Left ventricle myocardium inferior (tissue), 1 donor: ENCODE measurements around the gene NRXN3. TPM values are rescaled to one million over a fixed set of nuclear protein-coding genes. Genes with fewer than 3 reads are reported as not detected.

Experiments
- DNase-seq: peaks from one replicate; pipeline ENCODE4 v3.0.0-alpha.2; 2020
- H3K27ac ChIP-seq: fragments of 200-600 bp; replicated peaks from 2 replicates; pipeline ENCODE4 v1.8.0; 2021
- H3K27me3 ChIP-seq: fragments of 200-600 bp; 2 replicates; pipeline ENCODE4 v1.8.0; 2021; ENCODE audit warnings: low read depth
- H3K36me3 ChIP-seq: fragments of 200-600 bp; 2 replicates; pipeline ENCODE4 v1.8.0; 2021
- H3K4me1 ChIP-seq: fragments of 200-600 bp; 2 replicates; pipeline ENCODE4 v1.8.0; 2021
- H3K4me3 ChIP-seq: fragments of 200-600 bp; 2 replicates; pipeline ENCODE4 v1.8.0; 2021; ENCODE audit warnings: mild to moderate bottlenecking, moderate library complexity
- H3K9me3 ChIP-seq: fragments of 200-600 bp; replicated peaks from 2 replicates; pipeline ENCODE4 v1.8.0; 2021
- intact Hi-C: fragments of 100-400 bp; cut with micrococcal nuclease; formaldehyde crosslinking; loops from one replicate; pipeline ENCODE4 v1.11.0; 2022
- total RNA-seq: library from RNA; stranded (reverse); fragmentation: NEBNext Ultra II Directional; extraction: Animal tissue kit (Norgen Biotek cat#: 25700); gene quantifications from one replicate; pipeline ENCODE4 v1.2.1, GENCODE V29; 2021
- TF ChIP-seq, protein P1 (sequence below): fragments of 200-600 bp; IDR thresholded peaks from 2 replicates; pipeline ENCODE4 v1.8.0; 2021; ENCODE audit warnings: antibody characterized with exemption, mild to moderate bottlenecking, borderline replicate concordance
- donor health status: DM: no; HTN: yes; CAD: no; lungs with severe emphysema.

The NRXN3 gene
- total RNA-seq, 1 donor from 2014 or later, result 1.2 TPM

DNA sequence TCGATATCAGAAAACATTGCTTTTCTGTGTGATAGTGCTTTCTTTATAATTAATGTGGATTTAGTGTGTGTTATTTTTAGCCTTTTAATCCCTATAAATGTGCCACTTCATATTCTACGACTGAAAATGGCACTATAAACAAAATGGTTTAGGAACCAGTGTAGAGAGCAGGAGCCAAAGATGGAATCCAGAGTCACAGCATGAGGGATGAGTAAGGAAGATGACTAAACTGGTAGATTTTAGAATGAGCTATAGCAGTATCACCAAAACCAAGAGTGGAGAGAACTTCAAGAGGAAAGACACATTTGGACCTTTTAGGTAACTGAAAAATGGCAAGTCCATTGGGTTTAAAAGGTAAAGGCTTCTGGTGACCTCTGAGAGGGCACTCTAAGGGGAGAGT is 887.2 kb downstream of the NRXN3 start:
- intact Hi-C loops, result no loop called here

DNA sequence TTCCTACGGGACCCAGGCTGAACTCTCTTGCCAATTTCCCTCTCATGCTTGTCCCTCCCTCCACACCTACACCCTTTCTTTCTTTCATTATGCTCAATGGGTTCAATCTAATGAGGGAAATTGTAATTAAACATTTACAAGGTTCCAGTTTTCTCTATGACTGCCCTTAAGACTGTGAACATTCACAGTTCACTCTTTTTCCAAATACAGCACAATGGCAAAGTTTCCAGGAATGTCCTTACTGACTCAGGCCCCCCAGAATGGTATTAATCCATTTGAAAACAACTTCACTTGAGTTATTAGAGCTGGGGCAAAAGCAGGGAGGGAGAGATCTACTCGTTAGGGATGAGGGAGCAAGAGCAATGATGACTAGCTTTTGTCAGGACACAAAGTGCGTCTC is 892.1 kb downstream of the NRXN3 start:
- Histone ChIP-seq H3K27ac (no peak overlapping the region), H3K9me3 (peaks cover 16% of the 10 kb centered on the region), H3K4me3 (no peak overlapping the region), H3K36me3 (no peaks in the 10 kb centered on the region), H3K4me1 (no peaks in the 10 kb centered on the region), H3K27me3 (no peaks in the 10 kb centered on the region)
- TF ChIP-seq, protein P1, sequence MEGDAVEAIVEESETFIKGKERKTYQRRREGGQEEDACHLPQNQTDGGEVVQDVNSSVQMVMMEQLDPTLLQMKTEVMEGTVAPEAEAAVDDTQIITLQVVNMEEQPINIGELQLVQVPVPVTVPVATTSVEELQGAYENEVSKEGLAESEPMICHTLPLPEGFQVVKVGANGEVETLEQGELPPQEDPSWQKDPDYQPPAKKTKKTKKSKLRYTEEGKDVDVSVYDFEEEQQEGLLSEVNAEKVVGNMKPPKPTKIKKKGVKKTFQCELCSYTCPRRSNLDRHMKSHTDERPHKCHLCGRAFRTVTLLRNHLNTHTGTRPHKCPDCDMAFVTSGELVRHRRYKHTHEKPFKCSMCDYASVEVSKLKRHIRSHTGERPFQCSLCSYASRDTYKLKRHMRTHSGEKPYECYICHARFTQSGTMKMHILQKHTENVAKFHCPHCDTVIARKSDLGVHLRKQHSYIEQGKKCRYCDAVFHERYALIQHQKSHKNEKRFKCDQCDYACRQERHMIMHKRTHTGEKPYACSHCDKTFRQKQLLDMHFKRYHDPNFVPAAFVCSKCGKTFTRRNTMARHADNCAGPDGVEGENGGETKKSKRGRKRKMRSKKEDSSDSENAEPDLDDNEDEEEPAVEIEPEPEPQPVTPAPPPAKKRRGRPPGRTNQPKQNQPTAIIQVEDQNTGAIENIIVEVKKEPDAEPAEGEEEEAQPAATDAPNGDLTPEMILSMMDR, result no peak
- intact Hi-C loops, result no loop called here
- no peak for DNase-seq

More for the DNA sequence above, 887.2 kb downstream of the NRXN3 start:
- no peak overlapping the region for H3K27ac ChIP-seq
- no peaks in the 10 kb centered on the region for H3K36me3 ChIP-seq
- no peak for DNase-seq
- TF ChIP-seq, protein P1, result no peak
- H3K9me3 ChIP-seq, result no peaks in the 10 kb centered on the region
- no peaks in the 10 kb centered on the region for H3K4me1 ChIP-seq
- no peaks in the 10 kb centered on the region for H3K27me3 ChIP-seq
- H3K4me3 ChIP-seq, result no peak overlapping the region

- Histone ChIP-seq H3K4me3 (no peak overlapping the region), H3K9me3 (peaks cover 16% of the 10 kb centered on the region), H3K36me3 (no peaks in the 10 kb centered on the region), H3K27me3 (no peaks in the 10 kb centered on the region), H3K27ac (no peak overlapping the region), H3K4me1 (no peaks in the 10 kb centered on the region)
- intact Hi-C loops, result no loop called here
- TF ChIP-seq, protein P1, result no peak
- DNase-seq, result no peak
Measured at GRCh38 chr14:79064214-79064613, 894.0 kb downstream of the NRXN3 start.

GRCh38 chr14:79074510-79074909 is 904.3 kb downstream of the NRXN3 start:
- no peak overlapping the region for H3K27ac ChIP-seq
- TF ChIP-seq, protein P1, result no peak
- H3K9me3 ChIP-seq, result no peaks in the 10 kb centered on the region
- H3K4me3 ChIP-seq, result no peak overlapping the region
- no peaks in the 10 kb centered on the region for H3K27me3 ChIP-seq
- no peaks in the 10 kb centered on the region for H3K36me3 ChIP-seq
- no peaks in the 10 kb centered on the region for H3K4me1 ChIP-seq
- intact Hi-C loops, result no loop called here
- DNase-seq, result no peak

- H3K4me1 ChIP-seq, result no peaks in the 10 kb centered on the region
- H3K27me3 ChIP-seq, result no peaks in the 10 kb centered on the region
- no peak for DNase-seq
- H3K4me3 ChIP-seq, result no peak overlapping the region
- no peaks in the 10 kb centered on the region for H3K9me3 ChIP-seq
- H3K27ac ChIP-seq, result no peak overlapping the region
- H3K36me3 ChIP-seq, result no peaks in the 10 kb centered on the region
- TF ChIP-seq, protein P1, result no peak
- intact Hi-C loops, result no loop called here
Measured at GRCh38 chr14:79076428-79076827, 906.3 kb downstream of the NRXN3 start.

GRCh38 chr14:79077096-79077495 is 906.9 kb downstream of the NRXN3 start:
- TF ChIP-seq, protein P1, result no peak
- intact Hi-C loops, result no loop called here
- no peaks in the 10 kb centered on the region for H3K27me3 ChIP-seq
- H3K4me3 ChIP-seq, result no peak overlapping the region
- DNase-seq, result no peak
- no peak overlapping the region for H3K27ac ChIP-seq
- H3K4me1 ChIP-seq, result no peaks in the 10 kb centered on the region
- no peaks in the 10 kb centered on the region for H3K36me3 ChIP-seq
- no peaks in the 10 kb centered on the region for H3K9me3 ChIP-seq
